GM18508 (cell line): Measurements from ENCODE around the gene FTCDNL1.

ENCODE experiments used
- ATAC-seq: cut with Tn5 transposase; IDR thresholded peaks from one replicate; pipeline ENCODE4 v1.9.1; 2021; ENCODE audit warnings: moderate number of reproducible peaks; ENCODE audit not compliant: insufficient read depth, unreplicated experiment

Gene FTCDNL1

GRCh38 chr2:199850718-199851500, at the start of gene FTCDNL1:
Gene FTCDNL1, minus strand, starts transcription at chr2:199851192. Its CDS starts 2,230 bp downstream, at chr2:199848962.
- peak; percentile 59 for ATAC-seq

DNA sequence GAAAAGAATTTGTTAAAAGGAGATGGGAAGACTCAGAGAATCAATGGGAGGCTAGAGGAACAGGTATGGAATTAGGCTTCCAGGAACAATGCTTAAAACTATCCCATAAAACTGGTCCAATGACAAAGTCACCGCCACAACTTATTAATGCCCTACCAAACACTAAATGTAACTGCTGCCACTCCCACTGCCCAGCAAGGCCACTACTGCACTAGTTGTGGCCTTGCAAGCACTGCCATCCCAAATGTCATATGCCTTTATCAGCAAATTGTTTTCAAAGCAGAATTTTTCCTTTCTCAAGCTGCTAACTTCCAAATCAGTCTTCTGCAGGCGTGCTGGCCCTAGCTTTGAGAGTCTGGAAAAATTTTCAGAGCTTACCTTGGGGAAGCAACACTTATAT, 45.6 kb upstream of the FTCDNL1 start:
- no peak for ATAC-seq

DNA sequence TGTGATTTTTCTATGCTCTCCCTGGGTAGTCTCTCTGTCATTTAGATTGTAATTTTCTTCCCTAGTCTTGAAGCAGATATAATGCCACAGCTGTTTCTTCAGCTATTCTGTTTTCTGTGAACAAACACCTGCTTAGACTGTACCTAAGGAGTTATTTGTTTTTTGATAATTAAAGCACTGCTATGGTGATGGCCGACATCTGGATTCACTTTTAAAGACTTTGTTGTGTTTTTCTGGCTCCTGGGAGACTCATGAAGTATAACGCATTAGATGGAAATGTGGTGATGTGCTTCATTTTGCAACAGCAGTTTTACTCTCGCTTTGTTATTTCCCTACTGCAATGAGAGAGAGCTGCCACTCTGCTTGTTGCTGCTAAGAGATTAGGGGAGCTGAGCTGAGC, 44.4 kb upstream of the FTCDNL1 start:
- ATAC-seq, result no peak

- ATAC-seq, result no peak
These were observed 32.7 kb upstream of the FTCDNL1 start for GRCh38 chr2:199883474-199884212.

- ATAC-seq, result no peak
These were observed 31.7 kb upstream of the FTCDNL1 start for GRCh38 chr2:199882667-199883066.

GRCh38 chr2:199875400-199875799, 24.4 kb upstream of the FTCDNL1 start:
- ATAC-seq, result no peak

- ATAC-seq, result no peak
These were observed 23.2 kb upstream of the FTCDNL1 start for GRCh38 chr2:199874209-199874608.

DNA sequence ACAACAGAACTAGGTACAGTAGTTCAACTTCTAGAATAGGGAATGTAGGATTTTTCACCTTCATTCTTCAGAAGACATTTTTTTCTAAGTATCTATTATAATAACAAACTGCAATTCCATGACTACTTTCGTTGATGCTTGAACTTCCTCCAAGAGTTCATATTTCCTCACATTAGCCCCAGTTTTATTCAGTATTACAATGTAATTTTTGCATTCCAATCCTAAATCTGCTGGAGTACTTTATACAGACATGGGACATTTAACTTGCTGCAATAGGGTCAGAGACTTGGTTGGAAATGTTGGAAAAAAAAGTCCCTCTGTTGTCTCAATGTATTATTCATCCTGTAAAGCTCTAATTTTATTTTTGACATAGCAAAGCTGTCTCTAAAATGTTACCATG, 19.6 kb upstream of the FTCDNL1 start:
- ATAC-seq, result no peak

GRCh38 chr2:199869653-199870052, 18.7 kb upstream of the FTCDNL1 start:
- no peak for ATAC-seq

GRCh38 chr2:199869227-199869541, 18.2 kb upstream of the FTCDNL1 start:
- ATAC-seq, result no peak

GRCh38 chr2:199868431-199869226, 17.6 kb upstream of the FTCDNL1 start:
- no peak for ATAC-seq

DNA sequence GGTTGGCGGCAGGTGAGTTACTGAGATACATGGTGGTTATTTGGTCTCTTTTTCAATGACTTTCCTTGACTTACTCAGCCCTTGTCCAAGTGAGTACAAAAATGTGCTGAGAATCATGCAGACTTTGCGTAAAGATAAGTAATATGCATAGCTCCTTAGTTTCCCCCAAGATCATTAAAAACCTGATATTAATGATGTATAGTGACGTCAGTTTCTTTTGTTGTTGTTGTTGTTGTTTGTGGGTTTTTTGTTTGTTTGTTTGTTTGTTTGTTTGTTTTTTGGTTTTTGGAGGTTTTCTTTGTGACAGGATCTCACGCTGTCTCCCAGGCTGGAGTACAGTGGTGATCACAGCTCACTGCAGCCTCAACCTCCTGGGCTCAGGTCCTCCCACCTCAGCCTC, 14.9 kb upstream of the FTCDNL1 start:
- no peak for ATAC-seq

DNA sequence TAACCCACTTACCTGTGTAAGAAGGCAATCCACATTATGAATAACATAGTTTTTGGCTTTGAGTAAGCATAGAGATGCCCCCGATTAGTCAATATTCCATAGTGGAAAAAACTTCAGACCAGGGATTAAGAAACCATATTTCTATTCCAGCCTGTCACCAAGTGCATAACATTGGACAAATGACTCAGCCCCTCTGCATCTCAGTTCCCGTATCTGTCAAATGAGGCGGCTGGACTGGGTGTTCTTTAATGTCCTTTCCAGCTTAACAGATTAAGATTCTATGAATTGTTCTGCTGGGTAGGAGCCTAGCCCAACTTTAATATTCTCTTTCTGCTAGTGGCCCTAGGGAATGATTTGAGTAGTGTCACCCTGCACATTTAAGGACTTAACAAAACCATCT, 11.8 kb upstream of the FTCDNL1 start:
- ATAC-seq, result no peak

DNA sequence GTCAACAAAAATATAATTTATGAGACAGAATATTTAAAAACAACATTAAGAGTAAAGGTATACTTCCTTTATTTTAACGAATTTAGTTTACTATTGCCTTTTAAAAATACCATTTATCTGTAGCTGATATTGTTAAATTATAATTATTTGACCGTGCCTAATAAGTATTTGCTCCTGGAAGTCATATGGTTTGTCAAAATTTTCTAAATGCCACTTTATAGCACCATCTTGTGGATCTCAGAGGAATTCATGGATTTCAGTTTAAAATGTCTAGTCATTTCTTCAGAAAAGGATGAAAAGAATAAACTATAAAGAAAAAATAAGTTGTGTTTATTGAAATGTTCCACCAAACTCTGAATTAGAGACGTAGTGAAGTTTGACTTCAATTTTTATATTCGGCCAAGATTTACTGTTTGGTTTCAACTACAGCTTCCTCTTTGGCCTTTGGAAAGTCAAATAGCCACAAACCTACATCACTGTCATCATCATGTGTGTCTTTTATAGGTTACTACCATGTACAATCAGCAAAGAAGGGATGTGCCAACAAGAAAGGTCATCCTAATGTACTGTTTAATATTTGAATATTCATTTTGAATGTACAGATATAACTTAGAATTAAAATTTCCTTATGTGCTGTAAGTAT, 10.3 kb upstream of the FTCDNL1 start:
- no peak for ATAC-seq

DNA sequence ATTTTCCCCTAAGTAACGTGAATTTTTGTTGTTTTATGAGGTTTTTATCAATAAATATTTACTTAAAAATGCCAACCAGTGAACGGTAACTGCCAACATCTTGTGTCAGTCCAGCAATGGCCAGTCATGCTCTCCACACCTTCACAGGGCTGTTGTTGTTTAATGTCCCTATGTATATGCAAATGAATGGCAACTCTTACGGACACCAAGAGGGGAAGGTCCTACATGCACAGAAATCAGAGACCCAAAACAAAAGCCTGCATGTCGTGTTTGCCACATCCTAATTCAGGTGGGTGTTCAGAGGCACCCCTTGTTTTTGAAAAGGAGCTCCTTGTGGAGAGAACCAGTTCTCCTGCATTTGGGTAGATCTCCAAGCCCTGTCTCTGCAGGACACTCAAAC, 4.8 kb upstream of the FTCDNL1 start:
- ATAC-seq, result no peak

DNA sequence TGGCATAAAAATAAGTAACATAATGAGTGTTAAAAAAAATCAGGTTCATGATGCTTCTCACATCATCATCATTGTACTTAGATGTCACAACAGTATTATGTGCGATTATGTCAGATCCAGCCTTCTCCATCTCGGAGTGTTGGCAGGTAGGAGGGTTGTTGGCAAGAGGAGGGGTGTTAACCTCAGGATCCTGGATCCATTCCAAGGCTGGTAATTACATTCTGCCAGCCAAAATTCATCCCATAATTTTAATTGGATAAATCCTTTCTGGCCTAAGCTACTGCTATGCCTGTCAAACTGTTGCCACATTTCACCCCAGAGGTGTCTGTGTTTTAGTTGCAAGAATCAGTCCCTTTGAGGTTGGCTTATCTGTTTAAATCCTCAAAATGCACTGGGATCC, 891 bp upstream of the FTCDNL1 start:
- no peak for ATAC-seq

- no peak for ATAC-seq
These were observed 464 bp upstream of the FTCDNL1 start for GRCh38 chr2:199851501-199851810.

GRCh38 chr2:199850218-199850717, 724 bp downstream of the FTCDNL1 start:
- no peak for ATAC-seq

DNA sequence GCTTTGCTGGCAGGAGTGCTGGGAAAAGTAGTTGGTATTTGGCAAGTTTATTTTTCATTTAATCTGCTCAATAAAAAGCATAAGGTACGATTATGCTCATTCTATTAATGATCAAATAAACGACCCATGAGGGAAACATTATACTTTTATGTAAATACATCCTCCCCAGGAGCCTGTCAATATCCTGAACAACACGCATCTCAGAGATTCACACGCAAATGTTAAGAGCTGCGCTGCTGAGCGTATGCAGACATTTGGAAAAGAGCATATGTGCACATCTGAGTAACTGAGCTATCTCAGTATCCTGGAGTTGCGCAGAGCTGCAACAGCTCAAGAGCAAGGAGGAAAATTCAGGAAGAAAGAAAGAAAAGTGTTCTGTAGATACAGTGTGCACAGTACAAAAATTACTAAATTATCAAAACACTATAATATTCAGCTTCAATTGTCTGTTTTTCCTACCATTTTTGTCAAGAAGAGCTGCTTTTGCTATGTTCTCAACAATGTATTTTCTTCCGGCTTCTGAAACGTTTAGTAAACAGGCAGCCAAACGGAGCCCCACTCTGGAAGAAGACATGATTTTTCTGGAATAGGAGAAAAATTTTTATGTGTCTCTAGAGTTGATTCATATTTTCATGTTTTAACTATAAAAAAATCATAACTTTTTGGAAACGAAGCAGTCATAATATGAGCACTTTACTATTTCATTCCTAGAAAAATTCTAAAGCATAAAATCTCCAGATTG, 2.4 kb downstream of the FTCDNL1 start:
- ATAC-seq, result no peak
